Heart left ventricle (tissue), 16 donors: ENCODE data around the gene PIK3R2. TPM values are rescaled to one million over a fixed set of nuclear protein-coding genes. Genes with fewer than 3 reads are reported as not detected.

Experiments used
- ATAC-seq, 4 donors: fragments of 200-7000 bp; cut with Tn5 transposase; one replicate each; pipeline ENCODE4 v1.9.1; 2020 to 2022; ENCODE audit warnings: moderate library complexity in 4 of 4, mild to moderate bottlenecking in 3 of 4, moderate number of reproducible peaks in 1 of 4
- DNase-seq, 5 donors: peaks; one replicate each; pipeline ENCODE4 v3.0.0-alpha.2; 2020
- H3K27ac ChIP-seq, 12 donors: fragments of 200-600 bp; sonication (generic) in 4 of 12; one replicate each; pipeline versions ENCODE4 v1.5.0 to v1.8.0; 2016 to 2022; ENCODE audit warnings: mild to moderate bottlenecking in 2 of 12
- H3K27me3 ChIP-seq, 9 donors: fragments of 200-600 bp; sonication (generic) in 2 of 9; one replicate each; pipeline versions ENCODE4 v1.5.1 to v1.8.0; 2016 to 2022; ENCODE audit warnings: mild to moderate bottlenecking in 3 of 9
- H3K36me3 ChIP-seq, 9 donors: fragments of 200-600 bp; sonication (generic) in 2 of 9; one replicate each; pipeline versions ENCODE4 v1.5.0 to v1.8.0; 2018 to 2022; ENCODE audit warnings: mild to moderate bottlenecking in 2 of 9
- H3K4me1 ChIP-seq, 12 donors: fragments of 200-600 bp; sonication (generic) in 4 of 12; one replicate each; pipeline versions ENCODE4 v1.5.0 to v1.8.0; 2016 to 2022; ENCODE audit warnings: mild to moderate bottlenecking in 3 of 12
- H3K4me3 ChIP-seq, 12 donors: fragments of 200-600 bp; sonication (generic) in 4 of 12; one replicate each; pipeline versions ENCODE4 v1.5.0 to v1.8.0; 2017 to 2022; ENCODE audit warnings: mild to moderate bottlenecking in 9 of 12, moderate library complexity in 4 of 12
- H3K9me3 ChIP-seq, 12 donors: fragments of 200-600 bp; sonication (generic) in 4 of 12; one replicate each; pipeline versions ENCODE4 v1.5.0 to v1.8.0; 2016 to 2022; ENCODE audit warnings: mild to moderate bottlenecking in 1 of 12
- POLR2A ChIP-seq, 2 donors: fragments of 450-650 bp; IDR thresholded peaks; one replicate each; pipeline ENCODE4 v1.6.1; 2017; ENCODE audit warnings: antibody characterized with exemption in 2 of 2, mild to moderate bottlenecking in 2 of 2, moderate library complexity in 2 of 2
- WGBS, 4 donors: extraction: QIAGEN DNeasy Blood & Tissue Kit in 2 of 4; methylation state at CpG; one replicate each; pipeline versions ENCODE4 v1.1.5 to v1.1.7; 2013 to 2018; 5-methylcytosine and 5-hydroxymethylcytosine counted together
- intact Hi-C, 10 donors: fragments of 100-400 bp; cut with DNase I; formaldehyde crosslinking; loops; one replicate each; pipeline versions ENCODE4 v1.11.1 to v1.14.2; 2022
- polyA plus RNA-seq, 2 donors: library from polyadenylated mRNA; stranded (reverse); fragments of 200-250 nt; gene quantifications; one replicate each; pipeline ENCODE4 v1.2.3, GENCODE V29; 2013
- total RNA-seq, 9 donors: library from RNA; depleted of rRNA in 2 of 9; stranded (reverse); fragments of >200 nt in 2 of 9; fragmentation: NEBNext Ultra II Directional in 3 of 9; extraction: Animal tissue kit (Norgen Biotek cat#: 25700) in 3 of 9; gene quantifications; one replicate each; pipeline versions ENCODE4 v1.1.0 to v1.2.4, GENCODE V29; 2016 to 2023
- TF ChIP-seq, protein P1 (sequence below), 12 donors: fragments of 200-600 bp; sonication (generic) in 4 of 12; IDR thresholded peaks; one replicate each; pipeline versions ENCODE4 v1.5.0 to v1.8.0; 2018 to 2022; ENCODE audit warnings: antibody characterized with exemption in 12 of 12, mild to moderate bottlenecking in 5 of 12
- donor health status: ischemic (EF 13 %, LVEDD 7.1; RV severe dilation, severe dysfunction).
- donor health status: healthy with polysubstance abuse.
- donor health status: DM: no; HTN: yes; CAD: no.
- donor health status: DM: no; HTN: no; CAD: no.
- donor health status: ischemic (EF 25% LVEDD 6.9; RV normal size, moderate dysfunction).
- donor health status: ischemic (EF 25% LVEDD 5.7; RV mildly dilated, moderate dysfunction).
- donor health status: healthy.
- donor health status: DM: yes; HTN: yes; CAD: no.
- donor health status: ischemic (EF 35%, LVEDD 5.7; RV mildly dilated, moderate dysfunction).
- donor health status: nonischemic (EF 11% LVEDD 7.7; RV severe dilation, severe dysfunction).
- donor health status: DM: yes; HTN: yes; CAD: no.
- donor health status: PGD.
- donor health status: ischemic (EF 29% LVEDD 5.4; RV normal size, mild dysfunction).
- donor health status: nonischemic (EF 23%, LVEDD 6.1; RV moderate dilation, normal function).

Gene PIK3R2
- total and polyA plus RNA-seq, 11 donors: 4.0 to 28.6 (median 23.4) TPM

DNA sequence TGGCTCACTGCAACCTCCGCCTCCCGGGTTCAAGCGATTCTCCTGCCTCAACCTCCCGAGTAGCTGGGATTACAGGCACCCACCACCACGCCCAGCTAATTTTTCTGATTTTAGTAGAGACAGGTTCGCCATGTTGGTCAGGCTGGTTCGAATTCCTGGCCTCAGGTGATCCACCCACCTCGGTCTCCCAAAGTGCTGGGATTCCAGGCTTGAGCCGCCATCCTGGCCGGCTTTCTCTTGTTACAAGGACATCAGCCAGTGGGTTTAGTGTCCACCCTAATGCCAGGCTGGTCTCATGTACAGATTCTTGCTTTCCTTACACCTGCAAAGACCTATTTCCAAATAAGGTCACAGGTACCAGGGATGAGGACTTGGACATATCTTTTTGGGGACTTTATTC is 6.8 kb downstream of the PIK3R2 start:
- H3K4me1 ChIP-seq: peaks cover 5 to 49% (median 30%) of the 10 kb centered on the region in 12 donors
- 95 to 97% (median 95%) methylated on average over 10 of the region's 10 CpGs for WGBS, 4 donors
- intact Hi-C loops: loop anchor here in 5 of 10 donors (2.0 to 10.0 kb wide), 3 partner anchors 43 to 155 kb away; partner anchors contain the start of gene ARRDC2 (in 1 of the 5)

DNA sequence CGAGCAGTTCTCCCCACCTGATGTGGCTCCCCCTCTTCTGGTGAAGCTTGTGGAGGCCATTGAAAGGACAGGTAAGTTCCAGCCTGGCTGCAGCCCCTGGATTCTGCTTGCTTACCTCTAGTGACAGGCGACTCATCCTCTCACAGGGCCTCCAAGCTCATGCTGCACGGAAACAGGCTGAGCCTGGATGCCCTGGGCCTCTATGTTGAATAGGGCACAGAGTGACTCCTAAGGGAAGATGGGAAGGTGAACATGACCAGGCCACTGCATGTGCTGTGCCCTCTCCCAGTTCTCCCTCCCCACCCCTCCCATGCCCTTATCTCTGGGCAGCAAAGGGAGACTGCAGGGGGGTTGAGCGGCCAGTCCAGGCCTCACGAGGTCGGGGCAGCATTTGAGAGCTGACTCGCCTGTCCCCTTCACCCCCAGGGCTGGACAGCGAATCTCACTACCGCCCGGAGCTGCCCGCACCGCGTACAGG is 7.6 kb downstream of the PIK3R2 start:
- 46 to 55% (median 52%) methylated on average over 10 to 13 of the region's 13 CpGs for WGBS, 4 donors
- intact Hi-C loops: loop anchor here in 3 of 10 donors (2.0 to 5.0 kb wide), 2 partner anchors 44 to 48 kb away; no protein-coding TSS in a partner anchor
- peak in 2 of 5 donors; percentile 40 to 47 for DNase-seq
- peak; percentile 16 to 40 (median 21) for ATAC-seq
- Histone ChIP-seq H3K27me3 (no peaks in the 10 kb centered on the region), H3K4me3 (peak overlapping the region in 11 of 12 donors; percentile 16 to 61 (median 52)), H3K9me3 (no peaks in the 10 kb centered on the region), H3K4me1 (peaks cover 5 to 47% (median 30%) of the 10 kb centered on the region in 12 donors), H3K27ac (peak overlapping the region; percentile 69 to 93 (median 84)), H3K36me3 (peaks cover 0 to 45% (median 35%) of the 10 kb centered on the region in 9 donors)
- TF ChIP-seq, protein P1, sequence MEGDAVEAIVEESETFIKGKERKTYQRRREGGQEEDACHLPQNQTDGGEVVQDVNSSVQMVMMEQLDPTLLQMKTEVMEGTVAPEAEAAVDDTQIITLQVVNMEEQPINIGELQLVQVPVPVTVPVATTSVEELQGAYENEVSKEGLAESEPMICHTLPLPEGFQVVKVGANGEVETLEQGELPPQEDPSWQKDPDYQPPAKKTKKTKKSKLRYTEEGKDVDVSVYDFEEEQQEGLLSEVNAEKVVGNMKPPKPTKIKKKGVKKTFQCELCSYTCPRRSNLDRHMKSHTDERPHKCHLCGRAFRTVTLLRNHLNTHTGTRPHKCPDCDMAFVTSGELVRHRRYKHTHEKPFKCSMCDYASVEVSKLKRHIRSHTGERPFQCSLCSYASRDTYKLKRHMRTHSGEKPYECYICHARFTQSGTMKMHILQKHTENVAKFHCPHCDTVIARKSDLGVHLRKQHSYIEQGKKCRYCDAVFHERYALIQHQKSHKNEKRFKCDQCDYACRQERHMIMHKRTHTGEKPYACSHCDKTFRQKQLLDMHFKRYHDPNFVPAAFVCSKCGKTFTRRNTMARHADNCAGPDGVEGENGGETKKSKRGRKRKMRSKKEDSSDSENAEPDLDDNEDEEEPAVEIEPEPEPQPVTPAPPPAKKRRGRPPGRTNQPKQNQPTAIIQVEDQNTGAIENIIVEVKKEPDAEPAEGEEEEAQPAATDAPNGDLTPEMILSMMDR (IDR thresholded peaks at IDR 0.05): no peak
- TF ChIP-seq POLR2A (IDR thresholded peaks at IDR 0.05): no peak

More for the DNA sequence above, 6.8 kb downstream of the PIK3R2 start:
- no peaks in the 10 kb centered on the region for H3K27me3 ChIP-seq
- no peak overlapping the region for H3K4me3 ChIP-seq
- H3K27ac ChIP-seq: peak overlapping the region in 6 of 12 donors; percentile 80 to 93 (median 88)
- H3K36me3 ChIP-seq: peaks cover 0 to 41% (median 28%) of the 10 kb centered on the region in 9 donors
- no peaks in the 10 kb centered on the region for H3K9me3 ChIP-seq
- DNase-seq: no peak
- TF ChIP-seq POLR2A (IDR thresholded peaks at IDR 0.05): no peak
- TF ChIP-seq, protein P1 (IDR thresholded peaks at IDR 0.05): no peak
- no peak for ATAC-seq

DNA sequence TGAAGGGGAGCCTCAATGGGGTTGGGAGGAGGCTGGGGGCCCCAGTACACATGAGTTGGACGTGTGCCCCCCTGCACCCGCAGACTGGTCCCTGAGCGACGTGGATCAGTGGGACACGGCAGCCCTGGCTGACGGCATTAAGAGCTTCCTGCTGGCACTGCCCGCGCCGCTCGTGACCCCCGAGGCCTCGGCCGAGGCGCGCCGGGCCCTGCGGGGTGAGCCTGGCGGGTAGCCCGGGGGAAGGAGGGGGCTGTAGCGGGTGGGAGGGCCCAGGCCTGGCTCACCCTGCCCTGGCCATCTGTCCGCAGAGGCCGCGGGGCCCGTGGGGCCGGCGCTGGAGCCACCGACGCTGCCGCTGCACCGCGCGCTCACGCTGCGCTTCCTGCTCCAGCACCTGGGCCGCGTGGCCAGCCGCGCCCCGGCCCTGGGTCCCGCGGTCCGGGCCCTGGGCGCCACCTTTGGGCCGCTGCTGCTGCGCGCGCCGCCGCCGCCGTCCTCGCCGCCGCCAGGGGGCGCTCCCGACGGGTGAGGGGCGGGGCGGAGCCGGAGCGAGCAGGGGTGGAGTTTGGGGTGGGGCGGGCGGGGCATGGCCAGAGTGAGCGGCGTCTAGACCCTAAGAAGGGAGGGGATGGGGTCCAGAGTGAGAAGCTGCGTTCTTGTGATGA is 8.1 kb downstream of the PIK3R2 start:
- intact Hi-C loops: loop anchor here in 3 of 10 donors (2.0 to 5.0 kb wide), 2 partner anchors 44 to 49 kb away; no protein-coding TSS in a partner anchor
- Histone ChIP-seq H3K27me3 (no peaks in the 10 kb centered on the region), H3K4me1 (peaks cover 5 to 41% (median 27%) of the 10 kb centered on the region in 12 donors), H3K4me3 (peak overlapping the region in 11 of 12 donors; percentile 16 to 61 (median 52)), H3K36me3 (peaks cover 0 to 45% (median 36%) of the 10 kb centered on the region in 9 donors), H3K27ac (peak overlapping the region; percentile 69 to 93 (median 84)), H3K9me3 (no peaks in the 10 kb centered on the region)
- 2 to 9% (median 5%) methylated on average over 21 to 66 of the region's 66 CpGs for WGBS, 4 donors
- TF ChIP-seq, protein P1 (IDR thresholded peaks at IDR 0.05): peak; percentile 32 to 92 (median 66)
- TF ChIP-seq POLR2A (IDR thresholded peaks at IDR 0.05): no peak
- ATAC-seq: peak; percentile 17 to 80 (median 64)
- peak; percentile 68 to 89 (median 76) for DNase-seq

DNA sequence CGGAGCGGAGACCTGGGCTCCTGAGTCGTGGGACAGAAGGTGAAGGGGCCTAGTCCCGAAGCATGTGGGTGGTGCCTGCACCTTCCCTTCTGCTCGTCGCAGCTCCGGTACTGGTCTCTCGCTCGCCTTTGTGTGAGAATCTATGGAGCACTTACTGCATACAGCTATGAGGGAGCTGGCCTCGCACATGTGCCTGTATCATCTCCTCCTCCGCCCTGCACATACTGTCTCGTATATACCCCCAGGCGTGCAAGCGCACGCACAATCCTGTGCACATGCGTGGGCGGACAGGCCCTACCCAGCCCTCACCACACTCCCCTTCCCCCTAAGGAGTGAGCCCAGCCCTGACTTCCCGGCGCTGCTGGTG is 8.7 kb downstream of the PIK3R2 start:
- H3K36me3 ChIP-seq: peaks cover 0 to 48% (median 42%) of the 10 kb centered on the region in 9 donors
- no peaks in the 10 kb centered on the region for H3K9me3 ChIP-seq
- intact Hi-C loops: loop anchor here in 3 of 10 donors (2.0 to 5.0 kb wide), 2 partner anchors 45 to 49 kb away; no protein-coding TSS in a partner anchor
- WGBS, 4 donors: 62 to 84% (median 69%) methylated on average over 10 to 19 of the region's 19 CpGs
- peaks cover 3 to 36% (median 23%) of the 10 kb centered on the region in 12 donors for H3K4me1 ChIP-seq
- H3K4me3 ChIP-seq: peak overlapping the region in 9 of 12 donors; percentile 22 to 61 (median 52)
- peak overlapping the region in 5 of 12 donors; percentile 13 to 93 (median 84) for H3K27ac ChIP-seq
- H3K27me3 ChIP-seq: no peaks in the 10 kb centered on the region
- ATAC-seq: peak in 3 of 4 donors; percentile 1 to 13 (median 2)
- TF ChIP-seq, protein P1 (IDR thresholded peaks at IDR 0.05): peak in 3 of 12 donors; percentile 13 to 39 (median 28)
- TF ChIP-seq POLR2A (IDR thresholded peaks at IDR 0.05): no peak
- DNase-seq: peak in 1 of 5 donors; percentile 54
